Measurements from ENCODE around the gene SPPL2B.

Gene SPPL2B

GRCh38 chr19:2312820-2313501, 15.5 kb upstream of the SPPL2B start:
- Histone ChIP-seq H3K9me3 (peaks cover 0 to 14% (median 13%) of the 10 kb centered on the region in 3 donors), H3K4me3 (no peak overlapping the region), H3K27me3 (peaks cover 0 to 58% of the 10 kb centered on the region in 2 donors), H3K4me1 (peaks cover 0 to 6% (median 4%) of the 10 kb centered on the region in 4 donors), H3K36me3 (no peaks in the 10 kb centered on the region), H3K27ac (no peak overlapping the region)
- DNase-seq: no peak
- no peak for TF ChIP-seq CTCF (IDR thresholded peaks at IDR 0.05)
- intact Hi-C loops (cut with DNase I; ENCODE audit: low total_unique reads): no loop called here

DNA sequence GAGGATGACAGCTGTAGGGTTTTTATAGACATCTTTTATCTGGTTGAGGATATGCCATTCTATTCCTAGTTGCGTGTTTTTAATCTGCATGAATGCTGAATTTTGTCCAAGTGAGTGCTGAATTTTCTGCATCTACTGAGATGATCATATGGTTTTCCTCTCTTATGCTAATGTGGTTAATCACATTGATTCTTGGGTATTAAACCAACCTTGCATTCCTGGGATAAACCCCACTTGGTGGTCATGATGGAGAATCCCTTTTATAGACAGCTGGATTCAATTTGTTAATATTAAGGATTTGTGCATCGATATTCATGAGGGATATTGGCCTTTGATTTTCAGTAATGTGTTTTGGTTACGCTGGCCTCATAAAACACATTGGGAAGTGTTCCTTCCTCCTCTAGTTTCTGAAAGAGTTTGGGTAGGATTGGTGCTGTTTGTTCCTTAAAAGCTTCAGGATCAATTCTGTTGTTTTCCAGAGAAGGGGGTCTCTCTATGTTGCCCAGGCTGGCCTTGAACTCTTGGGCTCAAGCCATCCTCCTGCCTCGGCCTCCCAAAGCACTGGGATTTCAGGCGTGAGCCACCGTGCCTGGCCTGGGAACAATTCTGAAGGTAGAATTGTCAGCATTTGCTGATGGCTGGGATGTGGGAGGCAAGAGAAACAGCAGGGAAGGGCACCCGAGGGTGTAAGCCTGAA, 13.2 kb upstream of the SPPL2B start:
- no peak for TF ChIP-seq CTCF (IDR thresholded peaks at IDR 0.05)
- H3K9me3 ChIP-seq: peaks cover 0 to 14% (median 13%) of the 10 kb centered on the region in 3 donors
- H3K27ac ChIP-seq: no peak overlapping the region
- H3K4me3 ChIP-seq: no peak overlapping the region
- H3K4me1 ChIP-seq: peaks cover 0 to 6% (median 0%) of the 10 kb centered on the region in 4 donors
- intact Hi-C loops (cut with DNase I; ENCODE audit: low total_unique reads): no loop called here
- no peaks in the 10 kb centered on the region for H3K36me3 ChIP-seq
- no peak for DNase-seq
- peaks cover 0 to 38% of the 10 kb centered on the region in 2 donors for H3K27me3 ChIP-seq

- DNase-seq: peak; percentile 66 to 77
- peaks cover 0 to 14% (median 13%) of the 10 kb centered on the region in 3 donors for H3K9me3 ChIP-seq
- peak; percentile 28 to 49 for TF ChIP-seq CTCF (IDR thresholded peaks at IDR 0.05)
- intact Hi-C loops (cut with DNase I; ENCODE audit: low total_unique reads): no loop called here
- no peak overlapping the region for H3K4me3 ChIP-seq
- peaks cover 0 to 6% (median 0%) of the 10 kb centered on the region in 4 donors for H3K4me1 ChIP-seq
- no peak overlapping the region for H3K27ac ChIP-seq
- peaks cover 0 to 32% of the 10 kb centered on the region in 2 donors for H3K27me3 ChIP-seq
- H3K36me3 ChIP-seq: peaks cover 0 to 4% (median 0%) of the 10 kb centered on the region in 3 donors
These were observed 12.6 kb upstream of the SPPL2B start for GRCh38 chr19:2315818-2316353.

GRCh38 chr19:2317300-2317699, 11.2 kb upstream of the SPPL2B start:
- H3K27ac ChIP-seq: no peak overlapping the region
- H3K9me3 ChIP-seq: peaks cover 0 to 14% (median 13%) of the 10 kb centered on the region in 3 donors
- no peak for TF ChIP-seq CTCF (IDR thresholded peaks at IDR 0.05)
- peaks cover 0 to 6% (median 0%) of the 10 kb centered on the region in 4 donors for H3K4me1 ChIP-seq
- peaks cover 0 to 20% of the 10 kb centered on the region in 2 donors for H3K27me3 ChIP-seq
- no peak overlapping the region for H3K4me3 ChIP-seq
- no peak for DNase-seq
- intact Hi-C loops (cut with DNase I; ENCODE audit: low total_unique reads): no loop called here
- H3K36me3 ChIP-seq: peaks cover 0 to 18% (median 12%) of the 10 kb centered on the region in 3 donors

DNA sequence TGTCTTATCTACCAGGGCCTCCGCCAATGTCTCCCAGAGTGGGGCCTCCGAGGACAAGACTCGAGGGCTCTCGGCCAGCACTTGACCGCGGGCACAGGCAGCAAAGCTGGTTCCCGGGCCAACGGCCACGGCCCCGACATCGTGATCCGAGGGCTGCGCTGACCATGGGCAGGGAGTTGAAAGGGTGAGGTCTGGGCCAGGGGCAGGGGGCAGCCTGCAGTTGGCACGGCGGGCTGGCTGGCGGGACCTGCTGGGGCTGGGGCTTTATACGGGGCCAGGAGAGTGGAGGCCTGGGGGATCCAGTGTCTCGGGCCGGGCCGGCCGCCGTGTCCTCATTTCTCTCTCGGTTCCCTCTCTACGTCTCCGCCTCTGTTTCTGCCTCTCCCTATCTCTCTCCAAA, 10.7 kb upstream of the SPPL2B start:
- H3K4me1 ChIP-seq: peaks cover 0 to 6% (median 0%) of the 10 kb centered on the region in 4 donors
- H3K9me3 ChIP-seq: peaks cover 0 to 14% (median 13%) of the 10 kb centered on the region in 3 donors
- no peak overlapping the region for H3K27ac ChIP-seq
- no peak for DNase-seq
- H3K4me3 ChIP-seq: no peak overlapping the region
- intact Hi-C loops (cut with DNase I; ENCODE audit: low total_unique reads): no loop called here
- TF ChIP-seq CTCF (IDR thresholded peaks at IDR 0.05): no peak
- peaks cover 0 to 15% of the 10 kb centered on the region in 2 donors for H3K27me3 ChIP-seq
- H3K36me3 ChIP-seq: peaks cover 3 to 23% (median 13%) of the 10 kb centered on the region in 3 donors

Measured in tibial artery (tissue), 4 donors.